K562 (cell line): ENCODE results near the gene UTS2R. TPM values are rescaled to one million over a fixed set of nuclear protein-coding genes. Genes with fewer than 3 reads are reported as not detected.

Experiments
- ATAC-seq: fragments of 200-7000 bp; cut with Tn5 transposase; 3 replicates; pipeline ENCODE4 v1.9.1; 2020; ENCODE audit warnings: moderate library complexity
- BruUV-seq: library from RNA; stranded (reverse); fragments of 400-500 nt; replicated peaks from 2 replicates; lab custom pipeline; 2021; lab: Mats Ljungman, UMichigan
- CTCF ChIA-PET: fragments of 300-600 bp; formaldehyde crosslinking; extraction: SDS; loops from one replicate; lab custom pipeline; 2021; ENCODE audit warnings: low intra/inter-chr PET ratio; lab: Yijun Ruan, JAX
- POLR2A ChIA-PET: fragments of 300-600, 350-650 bp; sonication (Branson Sonifier 250); formaldehyde crosslinking; extraction: SDS; loops from one replicate; lab custom pipeline; 2021; ENCODE audit warnings: antibody characterized with exemption, inconsistent platforms; lab: Yijun Ruan, JAX
- DNase-seq, 4 experiments: peaks; one replicate each; pipeline versions ENCODE4 v3.0.0 to v3.0.0-alpha.2; 2011 to 2018; ENCODE audit warnings: low spot score in 3 of 4, mixed read lengths in 3 of 4; ENCODE audit errors: extremely low read depth in 1 of 4
- FAIRE-seq: peaks from 2 replicates; lab custom pipeline; 2011; peaks lifted over from hg19 to GRCh38; lab: Jason Lieb, UNC
- H2AFZ ChIP-seq: 2 replicates; pipeline ENCODE4 v1.6.0; 2011; ENCODE audit warnings: low read depth, low read length, control low read depth, inconsistent platforms
- H3K27ac ChIP-seq: fragments of 200-600 bp; 3 replicates; pipeline ENCODE4 v1.8.0; 2011; ENCODE audit warnings: low read depth, mild to moderate bottlenecking, control low read depth, inconsistent platforms, low read length, moderate library complexity, mixed read lengths; ENCODE audit errors: extremely low read depth
- H3K27me3 ChIP-seq, 2 experiments: fragments of 300-600 bp in 1 of 2; 2 replicates in 1 of 2; 3 replicates in 1 of 2; pipeline versions ENCODE4 v1.6.0 to v1.8.0; 2011; ENCODE audit warnings: inconsistent platforms in 2 of 2, low read length in 2 of 2, mild to moderate bottlenecking in 1 of 2, mixed read lengths in 1 of 2, moderate library complexity in 1 of 2; ENCODE audit not compliant: control insufficient read depth in 2 of 2, insufficient read depth in 2 of 2
- H3K36me3 ChIP-seq: fragments of 300-600 bp; 3 replicates; pipeline ENCODE4 v1.8.0; 2011; ENCODE audit warnings: mild to moderate bottlenecking, low read length, inconsistent platforms; ENCODE audit not compliant: control insufficient read depth, insufficient read depth
- H3K4me1 ChIP-seq, 2 experiments: fragments of 200-600 bp in 1 of 2; replicated peaks in 1 of 2; 2 replicates in 1 of 2; 3 replicates in 1 of 2; pipeline versions ENCODE4 v1.5.1 to v1.8.0; 2011; ENCODE audit warnings: inconsistent platforms in 2 of 2, low read length in 2 of 2, mild to moderate bottlenecking in 1 of 2, mixed read lengths in 1 of 2, moderate library complexity in 1 of 2; ENCODE audit not compliant: control insufficient read depth in 2 of 2, insufficient read depth in 2 of 2
- H3K4me2 ChIP-seq: 2 replicates; pipeline ENCODE4 v1.6.1; 2011; ENCODE audit warnings: low read length, control low read depth, inconsistent platforms, mixed read lengths; ENCODE audit not compliant: insufficient read depth
- H3K4me3 ChIP-seq: fragments of 200-600 bp; sonication (generic), shearing (Covaris generic); 2 replicates; pipeline ENCODE4 v1.5.1; 2016; ENCODE audit warnings: control low read depth, inconsistent platforms
- H3K79me2 ChIP-seq: fragments of 200-600 bp; 3 replicates; pipeline ENCODE4 v1.8.0; 2011; ENCODE audit warnings: low read length, inconsistent platforms; ENCODE audit not compliant: control insufficient read depth, insufficient read depth
- H3K9ac ChIP-seq, 2 experiments: 2 replicates each; pipeline versions ENCODE4 v1.6.0 to v1.6.1; 2011; ENCODE audit warnings: low read depth in 2 of 2, low read length in 2 of 2, control low read depth in 1 of 2, inconsistent platforms in 1 of 2, mild to moderate bottlenecking in 1 of 2, mixed read lengths in 1 of 2; ENCODE audit not compliant: insufficient read depth in 1 of 2
- H3K9me1 ChIP-seq: one replicate; pipeline ENCODE4 v1.6.0; 2011; ENCODE audit warnings: inconsistent platforms, mild to moderate bottlenecking, low read length, moderate library complexity; ENCODE audit not compliant: control insufficient read depth, insufficient read depth
- H3K9me3 ChIP-seq: replicated peaks from 2 replicates; pipeline ENCODE4 v1.5.1; 2011; ENCODE audit warnings: low read depth, low read length, inconsistent platforms; ENCODE audit not compliant: control insufficient read depth, insufficient read depth
- H4K20me1 ChIP-seq: replicated peaks from 2 replicates; pipeline ENCODE4 v1.6.1; 2011; ENCODE audit warnings: low read length, inconsistent platforms, mixed read lengths; ENCODE audit not compliant: control insufficient read depth, insufficient read depth
- DDX20 ChIP-seq: fragments of 450-650 bp; IDR thresholded peaks from 2 replicates; pipeline ENCODE4 v1.6.1; 2016; ENCODE audit warnings: missing genetic modification characterization, low read depth, mild to moderate bottlenecking, missing compliant biosample characterization, moderate library complexity
- MAFK ChIP-seq: IDR thresholded peaks from 2 replicates; pipeline ENCODE4 v1.6.1; 2011; ENCODE audit warnings: low read length, improper control_type of control experiment
- RBM22 ChIP-seq: fragments of 200-400 bp; formaldehyde crosslinking; IDR thresholded peaks from 2 replicates; pipeline ENCODE4 v1.6.1; 2018; ENCODE audit warnings: low read length, low read depth; ENCODE audit not compliant: poor library complexity, severe bottlenecking
- ZNF263 ChIP-seq: sonication (generic); formaldehyde crosslinking; IDR thresholded peaks from 2 replicates; pipeline ENCODE4 v1.8.0; 2022; ENCODE audit warnings: mild to moderate bottlenecking, missing genetic modification reagents, borderline replicate concordance
- WGBS: fragments of 100-300 bp; shearing (Covaris generic); methylation state at CpG from one replicate; pipeline ENCODE4 v1.1.6; 2016; ENCODE audit warnings: low coverage, mixed read lengths; ENCODE audit not compliant: insufficient coverage; ENCODE audit errors: missing lambda C conversion rate; 5-methylcytosine and 5-hydroxymethylcytosine counted together
- in situ Hi-C: fragments of 300-500 bp; cut with MboI; formaldehyde crosslinking; loops from 4 replicates; pipeline ENCODE4 v1.15.0; 2018; ENCODE audit warnings: inconsistent platforms, mixed read lengths
- intact Hi-C: fragments of 100-400 bp; cut with micrococcal nuclease; formaldehyde crosslinking; loops from 2 replicates; pipeline ENCODE4 v1.14.2; 2022
- polyA plus RNA-seq, 8 experiments: library from polyadenylated mRNA; depleted of rRNA in 4 of 8; stranded (reverse) in 5 of 8; unstranded in 3 of 8; fragments of >200 nt; fragmentation: Nextera tagmentation in 2 of 8; fragmentation: Illumina TruSeq in 1 of 8; extraction: Ambion mirVana in 2 of 8; extraction: Trizol in 1 of 8; gene quantifications; 2 replicates each; pipeline versions ENCODE4 v1.2.1 to v1.2.3, GENCODE V29; 2011 to 2014; ENCODE audit warnings: inconsistent platforms in 1 of 8, missing spikeins in 1 of 8
- total RNA-seq, 7 experiments: library from RNA; depleted of rRNA in 6 of 7; stranded (reverse); fragments of >200 nt in 6 of 7; fragmentation: Illumina TruSeq in 2 of 7; extraction: Trizol in 2 of 7; gene quantifications; 2 replicates each; pipeline versions ENCODE4 v1.2.1 to v1.2.3, GENCODE V29; 2011 to 2021; ENCODE audit warnings: low replicate concordance in 1 of 7

UTS2R gene
- total and polyA plus RNA-seq, 9 of the 15 experiments (the other 6 are each of a cell fraction or from before 2014, with no cell fraction given): 0.22 TPM; not detected in 8

DNA sequence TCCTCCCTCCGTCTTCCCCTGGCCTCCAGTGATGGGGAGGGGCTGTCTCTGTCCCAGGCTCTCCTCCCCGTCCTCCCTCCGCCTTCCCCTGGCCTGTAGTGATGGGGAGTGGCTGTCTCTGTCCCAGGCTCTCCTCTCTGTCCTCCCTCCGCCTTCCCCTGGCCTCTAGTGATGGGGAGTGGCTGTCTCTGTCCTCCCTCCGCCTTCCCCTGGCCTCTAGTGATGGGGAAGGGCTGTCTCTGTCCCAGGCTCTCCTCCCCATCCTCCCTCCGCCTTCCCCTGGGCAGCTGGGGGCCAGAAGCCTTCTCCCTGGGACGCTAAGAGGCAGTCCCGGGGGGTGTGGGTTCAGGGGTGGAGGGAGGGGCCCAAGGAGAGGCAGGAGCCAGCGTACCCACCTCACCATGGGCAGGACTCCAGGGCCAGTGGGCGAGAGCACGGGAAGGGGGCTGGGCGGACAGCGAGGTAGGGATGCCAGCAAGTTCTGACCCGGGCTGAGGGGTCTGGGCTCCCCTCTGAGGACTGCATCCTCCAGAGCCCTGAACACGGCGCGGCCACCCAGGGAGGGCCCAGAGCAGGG lies 14.8 kb downstream of the UTS2R start:
- in situ Hi-C loops (no loop called here), intact Hi-C loops (no loop called here)
- H3K27me3 ChIP-seq: peaks cover 0 to 7% of the 10 kb centered on the region in 2 experiments; a peak in 1 of 5 replicates
- H2AFZ ChIP-seq: no peak overlapping the region
- H4K20me1 ChIP-seq: no peaks in the 10 kb centered on the region
- CTCF ChIA-PET: no interaction called here
- 40% methylated on average over 5 of the region's 17 CpGs for WGBS
- H3K4me3 ChIP-seq: no peak overlapping the region
- H3K9me1 ChIP-seq: no peaks in the 10 kb centered on the region
- TF ChIP-seq MAFK (no peak), RBM22 (no peak), ZNF263 (CRISPR knock-in tag) (peak; percentile 82; the same call in 1 of the 2 replicates), DDX20 (tag) (no peak)
- POLR2A ChIA-PET: no interaction called here
- no peaks in the 10 kb centered on the region for H3K79me2 ChIP-seq
- H3K9ac ChIP-seq: peak overlapping the region in 1 of 2 experiments; percentile 89; a peak in 1 of 4 replicates
- no peak overlapping the region for H3K27ac ChIP-seq
- DNase-seq: no peak
- no peaks in the 10 kb centered on the region for H3K9me3 ChIP-seq
- no peak overlapping the region for H3K4me2 ChIP-seq
- no peak for ATAC-seq
- no peak for FAIRE-seq
- no TSS peak for BruUV-seq
- H3K36me3 ChIP-seq: no peaks in the 10 kb centered on the region
- peaks cover 0 to 67% of the 10 kb centered on the region in 2 experiments; a peak in 3 of 5 replicates for H3K4me1 ChIP-seq
